Measurements from ENCODE around the gene TMEM150A. TPM values are rescaled to one million over a fixed set of nuclear protein-coding genes. Genes with fewer than 3 reads are reported as not detected.

TMEM150A gene
- total and polyA plus RNA-seq, 2 of the 13 experiments (the other 11 are each of a cell fraction or from before 2014, with no cell fraction given) = 30.1 to 70.4 TPM

- TF ChIP-seq HMG20A (CRISPR knock-in tag; IDR thresholded peaks at IDR 0.05; ENCODE audit: borderline replicate concordance) = peak; percentile 15; the same call in 1 of the 2 replicates
- TF ChIP-seq ZNF496 (CRISPR knock-in tag; IDR thresholded peaks at IDR 0.05; ENCODE audit: insufficient replicate concordance) = no peak
- peak; percentile 60 for TF ChIP-seq PATZ1 (CRISPR knock-in tag; IDR thresholded peaks at IDR 0.05)
- TF ChIP-seq ZNF275 (CRISPR knock-in tag; IDR thresholded peaks at IDR 0.05; ENCODE audit: borderline replicate concordance) = no peak; the same call in 1 of the 2 replicates
- TF ChIP-seq KDM5A (IDR thresholded peaks at IDR 0.05; ENCODE audit: borderline replicate concordance, low read length) = peak; percentile 39
- peak in 1 of 2 experiments; percentile 34; a peak in 1 of 4 replicates for TF ChIP-seq EP300 (IDR thresholded peaks at IDR 0.05; ENCODE audit: low read depth in 2 of 2, low read length in 2 of 2)
- no peak for TF ChIP-seq EP300 (CRISPR knock-in tag; IDR thresholded peaks at IDR 0.05; ENCODE audit: borderline replicate concordance)
- TF ChIP-seq TRAFD1 (CRISPR knock-in tag; IDR thresholded peaks at IDR 0.05; ENCODE audit: borderline replicate concordance) = 0 out of 2 replicates have a peak, but pooled peaks have one; percentile 57
- TF ChIP-seq POLR2G (IDR thresholded peaks at IDR 0.05; ENCODE audit: low read depth, low read length) = peak; percentile 97
- TF ChIP-seq MAZ (IDR thresholded peaks at IDR 0.05; ENCODE audit: borderline replicate concordance, low read depth, low read length) = peak; percentile 81
- peak; percentile 64; the same call in 1 of the 2 replicates for TF ChIP-seq MAZ (CRISPR knock-in tag; IDR thresholded peaks at IDR 0.05; ENCODE audit: low read depth)
- no peak for TF ChIP-seq ZFP62 (CRISPR knock-in tag; IDR thresholded peaks at IDR 0.05)
- TF ChIP-seq MXD4 (CRISPR knock-in tag; IDR thresholded peaks at IDR 0.05) = peak; percentile 45
- peak; percentile 97 for TF ChIP-seq NR0B2 (CRISPR knock-in tag; IDR thresholded peaks at IDR 0.05)
- TF ChIP-seq HDAC6 (IDR thresholded peaks at IDR 0.05; ENCODE audit: low read depth, low read length) = no peak
- TF ChIP-seq KDM6A (CRISPR knock-in tag; IDR thresholded peaks at IDR 0.05; ENCODE audit: low read depth) = no peak
- no peak for TF ChIP-seq NFE2L2 (IDR thresholded peaks at IDR 0.05; ENCODE audit: low read length)
- peak; percentile 36; the same call in 1 of the 2 replicates for TF ChIP-seq ZBTB25 (CRISPR knock-in tag; IDR thresholded peaks at IDR 0.05)
- TF ChIP-seq RARA (CRISPR knock-in tag; IDR thresholded peaks at IDR 0.05) = no peak
- TF ChIP-seq CBX5 (CRISPR knock-in tag; IDR thresholded peaks at IDR 0.05; ENCODE audit: borderline replicate concordance) = peak; percentile 19; the same call in 1 of the 2 replicates
- TF ChIP-seq FOXM1 (CRISPR knock-in tag; IDR thresholded peaks at IDR 0.05) = no peak
Observed at GRCh38 chr2:85602476-85603234, at the start of gene TMEM150A (continued).
